GM23338 (cell line): ENCODE results near the gene AFF1. TPM values are rescaled to one million over a fixed set of nuclear protein-coding genes. Genes with fewer than 3 reads are reported as not detected.

ENCODE experiments used
- ATAC-seq: fragments of 200-7000 bp; cut with Tn5 transposase; 3 replicates; pipeline ENCODE4 v1.9.1; 2020
- DNase-seq: peaks from one replicate; pipeline ENCODE4 v3.0.0-alpha.2; 2015; ENCODE audit warnings: low spot score
- H2AFZ ChIP-seq: fragments of 200-600 bp; sonication (generic); 2 replicates; pipeline ENCODE4 v1.8.0; 2016; ENCODE audit warnings: antibody characterized with exemption, mild to moderate bottlenecking, moderate library complexity
- H3F3A ChIP-seq: fragments of 200-600 bp; sonication (generic); replicated peaks from 2 replicates; pipeline ENCODE4 v1.8.0; 2017; ENCODE audit warnings: antibody characterized with exemption, mixed run types, low read depth
- H3K27ac ChIP-seq: fragments of 200-600 bp; sonication (generic); 2 replicates; pipeline ENCODE4 v1.6.1; 2016; ENCODE audit warnings: low read depth
- H3K27me3 ChIP-seq: fragments of 200-600 bp; sonication (generic); 2 replicates; pipeline ENCODE4 v1.8.0; 2016; ENCODE audit warnings: mild to moderate bottlenecking, mixed run types, moderate library complexity; ENCODE audit not compliant: insufficient read depth
- H3K36me3 ChIP-seq: fragments of 200-600 bp; sonication (generic); 2 replicates; pipeline ENCODE4 v1.8.0; 2016; ENCODE audit warnings: mild to moderate bottlenecking; ENCODE audit not compliant: insufficient read depth
- H3K4me1 ChIP-seq: fragments of 200-600 bp; sonication (generic); 2 replicates; pipeline ENCODE4 v1.8.0; 2016; ENCODE audit warnings: mild to moderate bottlenecking, moderate library complexity; ENCODE audit not compliant: insufficient read depth
- H3K4me2 ChIP-seq: fragments of 200-600 bp; sonication (generic); 2 replicates; pipeline ENCODE4 v1.7.1; 2017; ENCODE audit warnings: mixed run types
- H3K4me3 ChIP-seq: fragments of 200-600 bp; sonication (generic); 2 replicates; pipeline ENCODE4 v1.6.1; 2016; ENCODE audit warnings: mixed run types
- H3K79me2 ChIP-seq: fragments of 200-600 bp; sonication (generic); replicated peaks from 2 replicates; pipeline ENCODE4 v1.8.0; 2017; ENCODE audit warnings: mild to moderate bottlenecking; ENCODE audit not compliant: insufficient read depth
- H3K9me2 ChIP-seq: fragments of 200-600 bp; sonication (generic); 2 replicates; pipeline ENCODE4 v1.8.0; 2017; ENCODE audit not compliant: insufficient read depth
- H4K20me1 ChIP-seq: fragments of 200-600 bp; sonication (generic); replicated peaks from 2 replicates; pipeline ENCODE4 v1.8.0; 2017; ENCODE audit warnings: mild to moderate bottlenecking; ENCODE audit not compliant: insufficient read depth
- H3K27ac Mint-ChIP-seq: 2 replicates; pipeline ENCODE4 v1.8.0; 2020; ENCODE audit warnings: inconsistent platforms, mild to moderate bottlenecking, moderate library complexity, mixed read lengths
- H3K27me3 Mint-ChIP-seq: 3 replicates; pipeline ENCODE4 v1.8.0; 2022; ENCODE audit warnings: low read depth, mild to moderate bottlenecking, moderate library complexity, mixed read lengths, inconsistent platforms; ENCODE audit not compliant: insufficient read depth, poor library complexity
- H3K36me3 Mint-ChIP-seq: 3 replicates; pipeline ENCODE4 v1.8.0; 2021; ENCODE audit warnings: low read depth, mild to moderate bottlenecking, inconsistent platforms, moderate library complexity, mixed read lengths
- H3K4me1 Mint-ChIP-seq: 3 replicates; pipeline ENCODE4 v1.8.0; 2020; ENCODE audit warnings: mild to moderate bottlenecking, inconsistent platforms, mixed read lengths
- H3K4me3 Mint-ChIP-seq: 3 replicates; pipeline ENCODE4 v1.8.0; 2021; ENCODE audit warnings: moderate library complexity, mild to moderate bottlenecking, inconsistent platforms, mixed read lengths
- H3K9me3 Mint-ChIP-seq: 3 replicates; pipeline ENCODE4 v1.8.0; 2020; ENCODE audit warnings: moderate library complexity, mild to moderate bottlenecking, inconsistent platforms, mixed read lengths
- CREB1 ChIP-seq: fragments of 250-450 bp; sonication (Bioruptor Pico); IDR thresholded peaks from 2 replicates; pipeline ENCODE4 v1.5.0; 2020; ENCODE audit warnings: low read depth, mild to moderate bottlenecking, moderate library complexity
- EZH2 ChIP-seq: fragments of 200-600 bp; sonication (generic); IDR thresholded peaks from one replicate; pipeline ENCODE4 v1.8.0; 2017; ENCODE audit warnings: antibody characterized with exemption, mild to moderate bottlenecking, low read depth; ENCODE audit not compliant: unreplicated experiment
- EZH2phosphoT487 ChIP-seq: fragments of 200-600 bp; sonication (generic); IDR thresholded peaks from one replicate; pipeline ENCODE4 v1.8.1; 2018; ENCODE audit warnings: antibody characterized with exemption; ENCODE audit not compliant: unreplicated experiment
- JUNB ChIP-seq: IDR thresholded peaks from one replicate; pipeline ENCODE4 v1.6.1; 2016; ENCODE audit warnings: antibody characterized with exemption; ENCODE audit not compliant: unreplicated experiment
- NANOG ChIP-seq: IDR thresholded peaks from 2 replicates; pipeline ENCODE4 v1.6.1; 2016; ENCODE audit warnings: antibody characterized with exemption, borderline replicate concordance
- POLR2AphosphoS5 ChIP-seq: IDR thresholded peaks from 2 replicates; pipeline ENCODE4 v1.6.1; 2016; ENCODE audit warnings: antibody characterized with exemption, low read depth
- ZNF114 ChIP-seq: fragments of 250-450 bp; sonication (Bioruptor Pico); IDR thresholded peaks from 2 replicates; pipeline ENCODE4 v1.5.0; 2020; ENCODE audit warnings: mild to moderate bottlenecking, moderate library complexity
- ZNF331 ChIP-seq: fragments of 250-450 bp; sonication (Bioruptor Pico); IDR thresholded peaks from 2 replicates; pipeline ENCODE4 v1.5.0; 2020; ENCODE audit warnings: low read depth, mild to moderate bottlenecking, moderate library complexity
- polyA plus RNA-seq: library from polyadenylated mRNA; unstranded; fragments of >200 nt; fragmentation: Nextera tagmentation; extraction: Ambion mirVana; gene quantifications from 2 replicates; pipeline ENCODE4 v1.2.1, GENCODE V29; 2016
- total RNA-seq: library from RNA; depleted of rRNA; stranded (reverse); fragments of >200 nt; shearing (Covaris generic); gene quantifications from 2 replicates; pipeline ENCODE4 v1.2.3, GENCODE V29; 2014
- TF ChIP-seq, protein P1 (sequence below): IDR thresholded peaks from 2 replicates; pipeline ENCODE4 v1.6.1; 2016; ENCODE audit warnings: antibody characterized with exemption
- TF ChIP-seq, protein P2 (sequence below), 2 experiments: fragments of 200-600 bp in 1 of 2; sonication (generic) in 1 of 2; conservative IDR thresholded peaks; 2 replicates each; pipeline versions ENCODE4 v1.5.1 to v1.6.1; 2016 to 2017; ENCODE audit warnings: antibody characterized with exemption in 2 of 2, low read depth in 2 of 2, mild to moderate bottlenecking in 2 of 2, moderate library complexity in 1 of 2
- TF ChIP-seq, protein P3 (sequence below): fragments of 250-450 bp; sonication (Bioruptor Pico); IDR thresholded peaks from 2 replicates; pipeline ENCODE4 v1.5.0; 2020; ENCODE audit warnings: mild to moderate bottlenecking, moderate library complexity

Gene AFF1
- total and polyA plus RNA-seq, 2 experiments from 2014 or later: 42.6 to 67.2 TPM

DNA sequence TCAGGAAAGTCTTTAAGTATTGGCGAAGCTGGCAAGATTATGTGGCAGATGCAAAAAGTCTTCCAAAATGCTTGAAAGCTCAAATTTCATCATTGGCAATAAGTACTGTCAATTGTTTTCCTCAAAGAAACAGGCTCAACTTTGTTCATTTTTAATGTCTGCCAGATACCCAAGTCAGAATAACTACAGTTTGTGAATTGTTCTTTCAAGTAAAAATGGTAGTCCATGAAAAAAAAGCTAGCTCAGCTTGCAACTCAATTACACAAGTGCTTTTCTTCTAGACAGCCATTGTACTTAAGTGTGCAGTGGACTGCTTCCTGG, 70.5 kb downstream of the AFF1 start:
- Mint-ChIP-seq H3K4me3 (peak overlapping the region; percentile 96; the same call in 2 of the 3 replicates), H3K27me3 (peaks cover 10% of the 10 kb centered on the region), H3K4me1 (peaks cover 76% of the 10 kb centered on the region), H3K9me3 (no peaks in the 10 kb centered on the region), H3K36me3 (no peaks in the 10 kb centered on the region; the same call in 2 of the 3 replicates), H3K27ac (no peak overlapping the region)
- DNase-seq (no peak), ATAC-seq (no peak)
- H3K4me2 ChIP-seq: peak overlapping the region; percentile 85
- TF ChIP-seq ZNF114 (no peak), ZNF331 (CRISPR knock-in tag) (no peak), NANOG (no peak), JUNB (no peak), EZH2 (no peak), POLR2AphosphoS5 (no peak), CREB1 (CRISPR knock-in tag) (no peak), EZH2phosphoT487 (no peak)
- TF ChIP-seq, protein P1, sequence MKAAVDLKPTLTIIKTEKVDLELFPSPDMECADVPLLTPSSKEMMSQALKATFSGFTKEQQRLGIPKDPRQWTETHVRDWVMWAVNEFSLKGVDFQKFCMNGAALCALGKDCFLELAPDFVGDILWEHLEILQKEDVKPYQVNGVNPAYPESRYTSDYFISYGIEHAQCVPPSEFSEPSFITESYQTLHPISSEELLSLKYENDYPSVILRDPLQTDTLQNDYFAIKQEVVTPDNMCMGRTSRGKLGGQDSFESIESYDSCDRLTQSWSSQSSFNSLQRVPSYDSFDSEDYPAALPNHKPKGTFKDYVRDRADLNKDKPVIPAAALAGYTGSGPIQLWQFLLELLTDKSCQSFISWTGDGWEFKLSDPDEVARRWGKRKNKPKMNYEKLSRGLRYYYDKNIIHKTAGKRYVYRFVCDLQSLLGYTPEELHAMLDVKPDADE: no peak
- TF ChIP-seq, protein P2, sequence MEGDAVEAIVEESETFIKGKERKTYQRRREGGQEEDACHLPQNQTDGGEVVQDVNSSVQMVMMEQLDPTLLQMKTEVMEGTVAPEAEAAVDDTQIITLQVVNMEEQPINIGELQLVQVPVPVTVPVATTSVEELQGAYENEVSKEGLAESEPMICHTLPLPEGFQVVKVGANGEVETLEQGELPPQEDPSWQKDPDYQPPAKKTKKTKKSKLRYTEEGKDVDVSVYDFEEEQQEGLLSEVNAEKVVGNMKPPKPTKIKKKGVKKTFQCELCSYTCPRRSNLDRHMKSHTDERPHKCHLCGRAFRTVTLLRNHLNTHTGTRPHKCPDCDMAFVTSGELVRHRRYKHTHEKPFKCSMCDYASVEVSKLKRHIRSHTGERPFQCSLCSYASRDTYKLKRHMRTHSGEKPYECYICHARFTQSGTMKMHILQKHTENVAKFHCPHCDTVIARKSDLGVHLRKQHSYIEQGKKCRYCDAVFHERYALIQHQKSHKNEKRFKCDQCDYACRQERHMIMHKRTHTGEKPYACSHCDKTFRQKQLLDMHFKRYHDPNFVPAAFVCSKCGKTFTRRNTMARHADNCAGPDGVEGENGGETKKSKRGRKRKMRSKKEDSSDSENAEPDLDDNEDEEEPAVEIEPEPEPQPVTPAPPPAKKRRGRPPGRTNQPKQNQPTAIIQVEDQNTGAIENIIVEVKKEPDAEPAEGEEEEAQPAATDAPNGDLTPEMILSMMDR (conservative IDR thresholded peaks at IDR 0.05; ENCODE audit: low read depth in 2 of 2): no peak
- TF ChIP-seq, protein P3, sequence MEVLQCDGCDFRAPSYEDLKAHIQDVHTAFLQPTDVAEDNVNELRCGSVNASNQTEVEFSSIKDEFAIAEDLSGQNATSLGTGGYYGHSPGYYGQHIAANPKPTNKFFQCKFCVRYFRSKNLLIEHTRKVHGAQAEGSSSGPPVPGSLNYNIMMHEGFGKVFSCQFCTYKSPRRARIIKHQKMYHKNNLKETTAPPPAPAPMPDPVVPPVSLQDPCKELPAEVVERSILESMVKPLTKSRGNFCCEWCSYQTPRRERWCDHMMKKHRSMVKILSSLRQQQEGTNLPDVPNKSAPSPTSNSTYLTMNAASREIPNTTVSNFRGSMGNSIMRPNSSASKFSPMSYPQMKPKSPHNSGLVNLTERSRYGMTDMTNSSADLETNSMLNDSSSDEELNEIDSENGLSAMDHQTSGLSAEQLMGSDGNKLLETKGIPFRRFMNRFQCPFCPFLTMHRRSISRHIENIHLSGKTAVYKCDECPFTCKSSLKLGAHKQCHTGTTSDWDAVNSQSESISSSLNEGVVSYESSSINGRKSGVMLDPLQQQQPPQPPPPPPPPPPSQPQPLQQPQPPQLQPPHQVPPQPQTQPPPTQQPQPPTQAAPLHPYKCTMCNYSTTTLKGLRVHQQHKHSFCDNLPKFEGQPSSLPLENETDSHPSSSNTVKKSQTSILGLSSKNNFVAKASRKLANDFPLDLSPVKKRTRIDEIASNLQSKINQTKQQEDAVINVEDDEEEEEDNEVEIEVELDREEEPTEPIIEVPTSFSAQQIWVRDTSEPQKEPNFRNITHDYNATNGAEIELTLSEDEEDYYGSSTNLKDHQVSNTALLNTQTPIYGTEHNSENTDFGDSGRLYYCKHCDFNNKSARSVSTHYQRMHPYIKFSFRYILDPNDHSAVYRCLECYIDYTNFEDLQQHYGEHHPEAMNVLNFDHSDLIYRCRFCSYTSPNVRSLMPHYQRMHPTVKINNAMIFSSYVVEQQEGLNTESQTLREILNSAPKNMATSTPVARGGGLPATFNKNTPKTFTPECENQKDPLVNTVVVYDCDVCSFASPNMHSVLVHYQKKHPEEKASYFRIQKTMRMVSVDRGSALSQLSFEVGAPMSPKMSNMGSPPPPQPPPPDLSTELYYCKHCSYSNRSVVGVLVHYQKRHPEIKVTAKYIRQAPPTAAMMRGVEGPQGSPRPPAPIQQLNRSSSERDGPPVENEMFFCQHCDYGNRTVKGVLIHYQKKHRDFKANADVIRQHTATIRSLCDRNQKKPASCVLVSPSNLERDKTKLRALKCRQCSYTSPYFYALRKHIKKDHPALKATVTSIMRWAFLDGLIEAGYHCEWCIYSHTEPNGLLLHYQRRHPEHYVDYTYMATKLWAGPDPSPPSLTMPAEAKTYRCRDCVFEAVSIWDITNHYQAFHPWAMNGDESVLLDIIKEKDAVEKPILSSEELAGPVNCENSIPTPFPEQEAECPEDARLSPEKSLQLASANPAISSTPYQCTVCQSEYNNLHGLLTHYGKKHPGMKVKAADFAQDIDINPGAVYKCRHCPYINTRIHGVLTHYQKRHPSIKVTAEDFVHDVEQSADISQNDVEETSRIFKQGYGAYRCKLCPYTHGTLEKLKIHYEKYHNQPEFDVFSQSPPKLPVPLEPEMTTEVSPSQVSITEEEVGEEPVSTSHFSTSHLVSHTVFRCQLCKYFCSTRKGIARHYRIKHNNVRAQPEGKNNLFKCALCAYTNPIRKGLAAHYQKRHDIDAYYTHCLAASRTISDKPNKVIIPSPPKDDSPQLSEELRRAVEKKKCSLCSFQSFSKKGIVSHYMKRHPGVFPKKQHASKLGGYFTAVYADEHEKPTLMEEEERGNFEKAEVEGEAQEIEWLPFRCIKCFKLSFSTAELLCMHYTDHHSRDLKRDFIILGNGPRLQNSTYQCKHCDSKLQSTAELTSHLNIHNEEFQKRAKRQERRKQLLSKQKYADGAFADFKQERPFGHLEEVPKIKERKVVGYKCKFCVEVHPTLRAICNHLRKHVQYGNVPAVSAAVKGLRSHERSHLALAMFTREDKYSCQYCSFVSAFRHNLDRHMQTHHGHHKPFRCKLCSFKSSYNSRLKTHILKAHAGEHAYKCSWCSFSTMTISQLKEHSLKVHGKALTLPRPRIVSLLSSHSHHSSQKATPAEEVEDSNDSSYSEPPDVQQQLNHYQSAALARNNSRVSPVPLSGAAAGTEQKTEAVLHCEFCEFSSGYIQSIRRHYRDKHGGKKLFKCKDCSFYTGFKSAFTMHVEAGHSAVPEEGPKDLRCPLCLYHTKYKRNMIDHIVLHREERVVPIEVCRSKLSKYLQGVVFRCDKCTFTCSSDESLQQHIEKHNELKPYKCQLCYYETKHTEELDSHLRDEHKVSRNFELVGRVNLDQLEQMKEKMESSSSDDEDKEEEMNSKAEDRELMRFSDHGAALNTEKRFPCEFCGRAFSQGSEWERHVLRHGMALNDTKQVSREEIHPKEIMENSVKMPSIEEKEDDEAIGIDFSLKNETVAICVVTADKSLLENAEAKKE: no peak
- H3K4me3 ChIP-seq: peak overlapping the region; percentile 79; the same call in 1 of the 2 replicates
- peaks cover 50% of the 10 kb centered on the region for H3K79me2 ChIP-seq
- peaks cover 15% of the 10 kb centered on the region for H4K20me1 ChIP-seq
- H3K36me3 ChIP-seq: no peaks in the 10 kb centered on the region
- H3K27me3 ChIP-seq: peaks cover 11% of the 10 kb centered on the region
- no peak overlapping the region for H2AFZ ChIP-seq
- 0 out of 2 replicates have a peak, but pooled peaks cover 14% of the 10 kb centered on the region for H3F3A ChIP-seq
- H3K9me2 ChIP-seq: no peaks in the 10 kb centered on the region
- no peak overlapping the region for H3K27ac ChIP-seq
- H3K4me1 ChIP-seq: peaks cover 76% of the 10 kb centered on the region
